CD4-positive, alpha-beta T cell treated with Interleukin-10 for 1 hour (primary cell): ENCODE data around the gene HNRNPCL2.
"Not testable (repeated sequence)": the region's sequence is repeated elsewhere in the genome, so short reads cannot be mapped to it uniquely, and the experiment has no call there.

Experiments used
- DNase-seq: peaks from one replicate; pipeline ENCODE4 v3.0.0-alpha.2; 2020

The HNRNPCL2 gene

GRCh38 chr1:13116754-13117153 lies at the start of gene HNRNPCL2:
Gene HNRNPCL2, minus strand, starts transcription at chr1:13116854. Its CDS starts 454 bp downstream, at chr1:13116400.
- not testable (repeated sequence) for DNase-seq

DNA sequence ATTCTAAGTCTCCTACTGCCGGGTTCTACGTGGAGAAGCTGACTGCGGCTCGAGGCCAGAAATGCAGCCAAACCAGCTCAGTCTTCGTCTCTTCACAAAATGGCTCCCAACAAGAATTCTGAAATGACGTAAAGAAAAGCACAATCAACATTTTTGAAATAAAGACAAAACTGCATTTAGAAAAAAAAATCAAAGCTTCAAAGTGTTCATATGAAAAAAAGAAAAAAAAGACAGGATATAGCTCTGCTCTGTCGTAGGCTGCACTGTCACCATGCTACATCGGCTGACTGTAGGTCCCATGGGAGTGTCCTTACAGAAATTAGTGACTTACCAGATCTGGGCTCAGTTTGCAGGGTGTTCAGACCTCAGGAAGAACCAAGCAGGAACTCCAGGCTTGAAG lies 48.9 kb upstream of the HNRNPCL2 start, which contains the start of gene HNRNPCL4:
Gene HNRNPCL4 (minus strand): TSS at position 101 of the 400 bp plus-strand sequence. CDS start 164 bp downstream, outside the sequence.
- DNase-seq: not testable (repeated sequence)

- DNase-seq: not testable (repeated sequence)
Measured at GRCh38 chr1:13155909-13156308, 39.3 kb upstream of the HNRNPCL2 start, which contains the start of gene PRAMEF26. Gene PRAMEF26, minus strand, starts transcription at chr1:13156009. Its CDS starts 2,914 bp downstream, at chr1:13153095.

GRCh38 chr1:13070474-13070873 lies 46.2 kb downstream of the HNRNPCL2 start, which contains the start of gene PRAMEF25:
Gene PRAMEF25, plus strand, starts transcription at chr1:13070774. Its CDS starts 2,920 bp downstream, at chr1:13073694.
- DNase-seq: not testable (repeated sequence)
